IMR-90 (cell line): Measurements from ENCODE around the gene CTAGE4. TPM values are rescaled to one million over a fixed set of nuclear protein-coding genes. Genes with fewer than 3 reads are reported as not detected.
"Not testable (repeated sequence)": the region's sequence is repeated elsewhere in the genome, so short reads cannot be mapped to it uniquely, and the experiment has no call there.

ENCODE experiments used
- ATAC-seq: fragments of 200-7000 bp; cut with Tn5 transposase; 2 replicates; pipeline ENCODE4 v1.9.1; 2020; ENCODE audit warnings: low read depth, mild to moderate bottlenecking, moderate library complexity
- BruUV-seq: library from RNA; stranded (reverse); fragments of 400-500 nt; replicated peaks from 2 replicates; lab custom pipeline; 2021; lab: Mats Ljungman, UMichigan
- CTCF ChIA-PET: fragments of 300-600 bp; formaldehyde crosslinking; extraction: SDS; loops from one replicate; lab custom pipeline; 2021; ENCODE audit warnings: antibody characterized with exemption; lab: Yijun Ruan, JAX
- POLR2A ChIA-PET: fragments of 300-600 bp; sonication (Branson Sonifier 250); formaldehyde crosslinking; loops from one replicate; lab custom pipeline; 2022; ENCODE audit warnings: antibody characterized with exemption; ENCODE audit not compliant: unreplicated experiment; lab: Charles Lee
- DNase-seq: peaks from one replicate; pipeline ENCODE4 v3.0.0; 2013
- H2AFZ ChIP-seq: replicated peaks from 2 replicates; pipeline ENCODE3; 2013; ENCODE audit warnings: low read length, mild to moderate bottlenecking; ENCODE audit not compliant: poor library complexity
- H2AK5ac ChIP-seq: 2 replicates; pipeline ENCODE4 v1.6.1; 2013; ENCODE audit warnings: low read depth, low read length, inconsistent platforms
- H2AK9ac ChIP-seq: replicated peaks from 2 replicates; pipeline ENCODE3; 2013; ENCODE audit warnings: mild to moderate bottlenecking, low read depth, low read length, moderate library complexity; ENCODE audit not compliant: poor library complexity
- H2BK120ac ChIP-seq: 2 replicates; pipeline ENCODE4 v1.6.1; 2013; ENCODE audit warnings: low read depth, low read length, inconsistent platforms
- H2BK15ac ChIP-seq: 3 replicates; pipeline ENCODE4 v1.6.1; 2013; ENCODE audit warnings: low read depth, low read length, inconsistent platforms
- H2BK20ac ChIP-seq: 2 replicates; pipeline ENCODE4 v1.6.1; 2013; ENCODE audit warnings: low read depth, mild to moderate bottlenecking, inconsistent platforms, low read length, moderate library complexity
- H2BK5ac ChIP-seq: 2 replicates; pipeline ENCODE4 v1.6.1; 2013; ENCODE audit warnings: mild to moderate bottlenecking, low read depth, low read length, inconsistent platforms; ENCODE audit not compliant: poor library complexity, severe bottlenecking
- H3K14ac ChIP-seq: replicated peaks from 2 replicates; pipeline ENCODE4 v1.6.1; 2013; ENCODE audit warnings: low read depth, low read length, inconsistent platforms
- H3K18ac ChIP-seq: 2 replicates; pipeline ENCODE4 v1.6.1; 2013; ENCODE audit warnings: low read depth, low read length, control low read depth
- H3K23ac ChIP-seq: 2 replicates; pipeline ENCODE4 v1.6.1; 2013; ENCODE audit warnings: low read depth, low read length, inconsistent platforms
- H3K27ac ChIP-seq: 2 replicates; pipeline ENCODE4 v1.5.1; 2013; ENCODE audit warnings: mild to moderate bottlenecking, control low read depth, low read length; ENCODE audit not compliant: insufficient read depth
- H3K27me3 ChIP-seq: 2 replicates; pipeline ENCODE4 v1.6.1; 2013; ENCODE audit warnings: low read length; ENCODE audit not compliant: control insufficient read depth, insufficient read depth
- H3K36me3 ChIP-seq: 2 replicates; pipeline ENCODE4 v1.6.1; 2013; ENCODE audit warnings: low read length, mixed read lengths; ENCODE audit not compliant: control insufficient read depth, insufficient read depth
- H3K4ac ChIP-seq: 2 replicates; pipeline ENCODE4 v1.6.1; 2013; ENCODE audit warnings: low read depth, low read length, inconsistent platforms
- H3K4me1 ChIP-seq: 2 replicates; pipeline ENCODE4 v1.6.1; 2013; ENCODE audit warnings: low read length, mixed read lengths; ENCODE audit not compliant: control insufficient read depth, insufficient read depth
- H3K4me2 ChIP-seq: 2 replicates; pipeline ENCODE4 v1.6.1; 2013; ENCODE audit warnings: low read depth, mild to moderate bottlenecking, control low read depth, low read length, moderate library complexity
- H3K4me3 ChIP-seq: 2 replicates; pipeline ENCODE4 v1.5.1; 2013; ENCODE audit warnings: low read depth, mild to moderate bottlenecking, control low read depth, low read length, moderate library complexity; ENCODE audit not compliant: insufficient read depth
- H3K56ac ChIP-seq: 2 replicates; pipeline ENCODE4 v1.6.1; 2013; ENCODE audit warnings: low read length, inconsistent platforms; ENCODE audit not compliant: insufficient read depth; ENCODE audit errors: extremely low read depth
- H3K79me1 ChIP-seq, 2 experiments: 2 replicates each; pipeline ENCODE4 v1.6.1; 2013; ENCODE audit warnings: low read length in 2 of 2, inconsistent platforms in 1 of 2, low read depth in 1 of 2
- H3K9ac ChIP-seq: 2 replicates; pipeline ENCODE4 v1.6.1; 2013; ENCODE audit warnings: low read depth, low read length, control low read depth
- H3K9me1 ChIP-seq: 2 replicates; pipeline ENCODE4 v1.6.1; 2013; ENCODE audit warnings: low read length, inconsistent platforms; ENCODE audit not compliant: insufficient read depth
- H3K9me3 ChIP-seq: 2 replicates; pipeline ENCODE4 v1.6.1; 2013; ENCODE audit warnings: low read length; ENCODE audit not compliant: control insufficient read depth, insufficient read depth
- H4K20me1 ChIP-seq: 2 replicates; pipeline ENCODE4 v1.6.1; 2013; ENCODE audit warnings: low read length, inconsistent platforms; ENCODE audit not compliant: insufficient read depth
- H4K5ac ChIP-seq: 2 replicates; pipeline ENCODE4 v1.6.1; 2013; ENCODE audit warnings: mild to moderate bottlenecking, low read depth, low read length, control low read depth
- H4K8ac ChIP-seq, 2 experiments: 2 replicates each; pipeline ENCODE4 v1.6.1; 2013; ENCODE audit warnings: low read depth in 2 of 2, low read length in 2 of 2, control low read depth in 1 of 2, inconsistent platforms in 1 of 2
- H4K91ac ChIP-seq: 2 replicates; pipeline ENCODE4 v1.6.1; 2013; ENCODE audit warnings: low read depth, low read length, inconsistent platforms; ENCODE audit not compliant: insufficient read depth
- WGBS, 2 experiments: methylation state at CpG; one replicate each; pipeline versions ENCODE4 v1.1.5 to v1.1.7; 2013; ENCODE audit warnings: missing lambda C conversion rate in 2 of 2; ENCODE audit not compliant: insufficient read length in 1 of 2; ENCODE audit errors: extremely low coverage in 2 of 2; 5-methylcytosine and 5-hydroxymethylcytosine counted together
- dilution Hi-C: fragments of 300-500 bp; cut with HindIII; formaldehyde crosslinking; loops from one replicate; pipeline ENCODE4 v1.14.3; 2018; ENCODE audit warnings: low sequenced_read_pairs; ENCODE audit not compliant: unreplicated experiment
- in situ Hi-C: fragments of 300-500 bp; cut with MboI; formaldehyde crosslinking; loops from 3 replicates; pipeline ENCODE4 v1.14.3; 2019; ENCODE audit warnings: low sequenced_read_pairs, inconsistent platforms, mixed read lengths
- intact Hi-C: fragments of 100-400 bp; cut with micrococcal nuclease; formaldehyde crosslinking; loops from 2 replicates; pipeline ENCODE4 v1.10.0; 2022
- polyA plus RNA-seq, 3 experiments: library from polyadenylated mRNA; depleted of rRNA; stranded (reverse); fragments of >200 nt; gene quantifications; 2 replicates each; pipeline ENCODE4 v1.2.3, GENCODE V29; 2012; ENCODE audit warnings: low replicate concordance in 1 of 3
- total RNA-seq: library from RNA; depleted of rRNA; stranded (reverse); fragments of >200 nt; gene quantifications from 2 replicates; pipeline ENCODE4 v1.2.3, GENCODE V29; 2012

The CTAGE4 gene
- total and polyA plus RNA-seq, 2 of the 4 experiments (the other 2 are of a cell fraction) = 0.03 TPM; not detected in 1

- H2AFZ ChIP-seq, H3K4me2 ChIP-seq, H3K9me1 ChIP-seq, dilution Hi-C loops, in situ Hi-C loops, H2BK20ac ChIP-seq, H3K27me3 ChIP-seq, intact Hi-C loops, H3K4ac ChIP-seq, H3K36me3 ChIP-seq, H3K23ac ChIP-seq, CTCF ChIA-PET, H2AK9ac ChIP-seq, H2BK5ac ChIP-seq, H4K91ac ChIP-seq, H3K18ac ChIP-seq, H4K20me1 ChIP-seq, H2AK5ac ChIP-seq, H3K27ac ChIP-seq, H2BK15ac ChIP-seq, H3K9me3 ChIP-seq, H2BK120ac ChIP-seq, H3K4me1 ChIP-seq, H3K14ac ChIP-seq, BruUV-seq, ATAC-seq, H3K4me3 ChIP-seq, DNase-seq, POLR2A ChIA-PET, H3K79me1 ChIP-seq, H4K8ac ChIP-seq, H3K56ac ChIP-seq, H3K9ac ChIP-seq, H4K5ac ChIP-seq: not testable (repeated sequence)
- WGBS, 2 experiments = no CpG with 5 or more reads among the region's 1 CpG
Observed at GRCh38 chr7:144201978-144202377, 18.7 kb downstream of the CTAGE4 start.

- in situ Hi-C loops, H4K91ac ChIP-seq, CTCF ChIA-PET, H2BK120ac ChIP-seq, H3K14ac ChIP-seq, H3K36me3 ChIP-seq, H2AK9ac ChIP-seq, H3K4ac ChIP-seq, H3K9me1 ChIP-seq, H3K27ac ChIP-seq, H3K9me3 ChIP-seq, dilution Hi-C loops, intact Hi-C loops, ATAC-seq, H3K4me3 ChIP-seq, H2BK5ac ChIP-seq, H3K4me2 ChIP-seq, H2AK5ac ChIP-seq, H3K4me1 ChIP-seq, H4K20me1 ChIP-seq, H3K56ac ChIP-seq, H4K5ac ChIP-seq, H3K79me1 ChIP-seq, POLR2A ChIA-PET, H3K27me3 ChIP-seq, H3K18ac ChIP-seq, H2BK15ac ChIP-seq, H3K9ac ChIP-seq, H2BK20ac ChIP-seq, H3K23ac ChIP-seq, H4K8ac ChIP-seq, DNase-seq, BruUV-seq, H2AFZ ChIP-seq: not testable (repeated sequence)
- no CpG with 5 or more reads among the region's 3 CpGs for WGBS, 2 experiments
Observed at GRCh38 chr7:144203086-144203485, 19.8 kb downstream of the CTAGE4 start.
